EH (cell line): Measurements from ENCODE around the gene SMARCA1.
A peak's percentile ranks its signal among the peaks of the same experiment; 100 is the strongest.

ENCODE experiments used
- DNase-seq: peaks from one replicate; pipeline ENCODE4 v3.0.0-alpha.2; 2015; ENCODE audit warnings: low read depth

Gene SMARCA1

GRCh38 chrX:129530410-129530809 is 7.1 kb upstream of the SMARCA1 start:
- DNase-seq = no peak

- DNase-seq = peak; percentile 53
Observed at GRCh38 chrX:129529685-129530281, 6.5 kb upstream of the SMARCA1 start.

GRCh38 chrX:129525896-129526295 is 2.6 kb upstream of the SMARCA1 start:
- DNase-seq = no peak

GRCh38 chrX:129525162-129525561 is 1.9 kb upstream of the SMARCA1 start:
- no peak for DNase-seq

GRCh38 chrX:129524250-129524850 is 1.1 kb upstream of the SMARCA1 start:
- DNase-seq = no peak

GRCh38 chrX:129522184-129523078 is 859 bp downstream of the SMARCA1 start:
- DNase-seq = peak; percentile 75

- no peak for DNase-seq
Observed at GRCh38 chrX:129520151-129520550, 3.1 kb downstream of the SMARCA1 start.

GRCh38 chrX:129516402-129516801 is 6.9 kb downstream of the SMARCA1 start:
- no peak for DNase-seq

- DNase-seq = no peak
Observed at GRCh38 chrX:129512409-129512808, 10.9 kb downstream of the SMARCA1 start.

GRCh38 chrX:129511689-129512088 is 11.6 kb downstream of the SMARCA1 start:
- DNase-seq = no peak

- no peak for DNase-seq
Observed at GRCh38 chrX:129510331-129510730, 13.0 kb downstream of the SMARCA1 start.

- no peak for DNase-seq
Observed at GRCh38 chrX:129497146-129497843, 26.0 kb downstream of the SMARCA1 start.

- peak; percentile 59 for DNase-seq
Observed at GRCh38 chrX:129496625-129497024, 26.7 kb downstream of the SMARCA1 start.

- peak; percentile 59 for DNase-seq
Observed at GRCh38 chrX:129495900-129496299, 27.4 kb downstream of the SMARCA1 start.

GRCh38 chrX:129494887-129495286 is 28.4 kb downstream of the SMARCA1 start:
- DNase-seq = no peak

- peak; percentile 75 for DNase-seq
Observed at GRCh38 chrX:129493643-129494042, 29.6 kb downstream of the SMARCA1 start.

- DNase-seq = no peak
Observed at GRCh38 chrX:129490330-129490729, 33.0 kb downstream of the SMARCA1 start.

- no peak for DNase-seq
Observed at GRCh38 chrX:129488359-129488758, 34.9 kb downstream of the SMARCA1 start.

GRCh38 chrX:129480889-129481288 is 42.4 kb downstream of the SMARCA1 start:
- DNase-seq = no peak

- DNase-seq = peak; percentile 71
Observed at GRCh38 chrX:129478516-129478915, 44.8 kb downstream of the SMARCA1 start.

GRCh38 chrX:129472116-129472515 is 51.2 kb downstream of the SMARCA1 start:
- peak; percentile 40 for DNase-seq

- no peak for DNase-seq
Observed at GRCh38 chrX:129462707-129463106, 60.6 kb downstream of the SMARCA1 start.
